Skeletal muscle tissue (tissue), 4 donors: ENCODE results near the gene DENND4A. TPM values are rescaled to one million over a fixed set of nuclear protein-coding genes. Genes with fewer than 3 reads are reported as not detected.

Experiments used
- H3K27ac ChIP-seq: one replicate; pipeline ENCODE4 v1.7.0; 2013; ENCODE audit warnings: mild to moderate bottlenecking, low read depth, low read length, inconsistent platforms
- H3K27me3 ChIP-seq, 3 donors: one replicate each; pipeline ENCODE4 v1.7.0; 2013; ENCODE audit warnings: low read length in 3 of 3; ENCODE audit not compliant: control insufficient read depth in 3 of 3, insufficient read depth in 3 of 3
- H3K36me3 ChIP-seq, 3 donors: one replicate each; pipeline ENCODE4 v1.7.0; 2013; ENCODE audit warnings: low read length in 3 of 3; ENCODE audit not compliant: control insufficient read depth in 3 of 3, insufficient read depth in 3 of 3
- H3K4me1 ChIP-seq, 3 donors: one replicate each; pipeline ENCODE4 v1.7.0; 2013; ENCODE audit warnings: low read length in 3 of 3, mild to moderate bottlenecking in 3 of 3; ENCODE audit not compliant: control insufficient read depth in 3 of 3, insufficient read depth in 3 of 3
- H3K4me3 ChIP-seq, 3 donors: one replicate each; pipeline ENCODE4 v1.7.0; 2013; ENCODE audit warnings: low read length in 3 of 3
- H3K9ac ChIP-seq, 3 donors: one replicate each; pipeline ENCODE4 v1.7.0; 2013; ENCODE audit warnings: low read length in 3 of 3, mild to moderate bottlenecking in 3 of 3, moderate library complexity in 2 of 3, low read depth in 1 of 3
- H3K9me3 ChIP-seq, 3 donors: one replicate each; pipeline ENCODE4 v1.7.0; 2013; ENCODE audit warnings: low read length in 3 of 3; ENCODE audit not compliant: control insufficient read depth in 3 of 3
- total RNA-seq: library from RNA; depleted of rRNA; stranded (reverse); fragments of >200 nt; gene quantifications from one replicate; pipeline ENCODE4 v1.2.3, GENCODE V29; 2014
- donor health status: Osteomylitis.

DENND4A gene
- total RNA-seq, 1 donor from 2014 or later = 30.8 TPM

- Histone ChIP-seq H3K4me1 (no peaks in the 10 kb centered on the region), H3K4me3 (no peak overlapping the region), H3K27ac (no peak overlapping the region), H3K9ac (no peak overlapping the region), H3K9me3 (no peaks in the 10 kb centered on the region), H3K27me3 (no peaks in the 10 kb centered on the region), H3K36me3 (peaks cover 6 to 44% (median 41%) of the 10 kb centered on the region in 3 donors)
Measured at GRCh38 chr15:65663521-65663920, 128.6 kb downstream of the DENND4A start.

- H3K27ac ChIP-seq = no peak overlapping the region
- no peak overlapping the region for H3K9ac ChIP-seq
- no peaks in the 10 kb centered on the region for H3K4me1 ChIP-seq
- no peaks in the 10 kb centered on the region for H3K27me3 ChIP-seq
- H3K9me3 ChIP-seq = no peaks in the 10 kb centered on the region
- peaks cover 4 to 37% (median 35%) of the 10 kb centered on the region in 3 donors for H3K36me3 ChIP-seq
- H3K4me3 ChIP-seq = no peak overlapping the region
Measured at GRCh38 chr15:65660927-65661326, 131.2 kb downstream of the DENND4A start.

GRCh38 chr15:65659502-65660052 is 132.5 kb downstream of the DENND4A start:
- Histone ChIP-seq H3K4me1 (no peaks in the 10 kb centered on the region), H3K36me3 (peaks cover 6 to 32% (median 25%) of the 10 kb centered on the region in 3 donors), H3K4me3 (no peak overlapping the region), H3K27me3 (no peaks in the 10 kb centered on the region), H3K9ac (no peak overlapping the region), H3K9me3 (no peaks in the 10 kb centered on the region), H3K27ac (no peak overlapping the region)

- no peak overlapping the region for H3K9ac ChIP-seq
- no peaks in the 10 kb centered on the region for H3K9me3 ChIP-seq
- H3K27me3 ChIP-seq = no peaks in the 10 kb centered on the region
- no peak overlapping the region for H3K27ac ChIP-seq
- peaks cover 2 to 34% (median 15%) of the 10 kb centered on the region in 3 donors for H3K36me3 ChIP-seq
- no peaks in the 10 kb centered on the region for H3K4me1 ChIP-seq
- no peak overlapping the region for H3K4me3 ChIP-seq
Measured at GRCh38 chr15:65655457-65655856, 136.6 kb downstream of the DENND4A start.

- no peak overlapping the region for H3K4me3 ChIP-seq
- H3K9ac ChIP-seq = no peak overlapping the region
- peaks cover 2 to 37% (median 15%) of the 10 kb centered on the region in 3 donors for H3K36me3 ChIP-seq
- H3K27me3 ChIP-seq = no peaks in the 10 kb centered on the region
- H3K9me3 ChIP-seq = no peaks in the 10 kb centered on the region
- H3K4me1 ChIP-seq = no peaks in the 10 kb centered on the region
- H3K27ac ChIP-seq = no peak overlapping the region
Measured at GRCh38 chr15:65655026-65655425, 137.1 kb downstream of the DENND4A start.

- H3K27me3 ChIP-seq = no peaks in the 10 kb centered on the region
- H3K9ac ChIP-seq = no peak overlapping the region
- H3K4me1 ChIP-seq = no peaks in the 10 kb centered on the region
- H3K4me3 ChIP-seq = no peak overlapping the region
- H3K36me3 ChIP-seq = peaks cover 2 to 37% (median 15%) of the 10 kb centered on the region in 3 donors
- H3K27ac ChIP-seq = no peak overlapping the region
- no peaks in the 10 kb centered on the region for H3K9me3 ChIP-seq
Measured at GRCh38 chr15:65653801-65654521, 138.1 kb downstream of the DENND4A start.

- no peaks in the 10 kb centered on the region for H3K9me3 ChIP-seq
- no peak overlapping the region for H3K4me3 ChIP-seq
- no peaks in the 10 kb centered on the region for H3K27me3 ChIP-seq
- H3K4me1 ChIP-seq = no peaks in the 10 kb centered on the region
- H3K36me3 ChIP-seq = peaks cover 2 to 37% (median 15%) of the 10 kb centered on the region in 3 donors
- no peak overlapping the region for H3K27ac ChIP-seq
- H3K9ac ChIP-seq = peak overlapping the region in 1 of 3 donors; percentile 1
Measured at GRCh38 chr15:65653341-65653740, 138.8 kb downstream of the DENND4A start.

- no peak overlapping the region for H3K4me3 ChIP-seq
- H3K27me3 ChIP-seq = no peaks in the 10 kb centered on the region
- no peaks in the 10 kb centered on the region for H3K9me3 ChIP-seq
- H3K36me3 ChIP-seq = peaks cover 2 to 30% (median 7%) of the 10 kb centered on the region in 3 donors
- no peak overlapping the region for H3K27ac ChIP-seq
- H3K4me1 ChIP-seq = no peaks in the 10 kb centered on the region
- no peak overlapping the region for H3K9ac ChIP-seq
Measured at GRCh38 chr15:65651831-65652749, 140.0 kb downstream of the DENND4A start.

GRCh38 chr15:65651042-65651322 is 141.1 kb downstream of the DENND4A start:
- no peaks in the 10 kb centered on the region for H3K27me3 ChIP-seq
- no peak overlapping the region for H3K9ac ChIP-seq
- H3K9me3 ChIP-seq = no peaks in the 10 kb centered on the region
- peaks cover 2 to 28% (median 8%) of the 10 kb centered on the region in 3 donors for H3K36me3 ChIP-seq
- no peak overlapping the region for H3K4me3 ChIP-seq
- H3K27ac ChIP-seq = no peak overlapping the region
- H3K4me1 ChIP-seq = no peaks in the 10 kb centered on the region
